Measurements from ENCODE around the gene ENDOD1.

The ENDOD1 gene

DNA sequence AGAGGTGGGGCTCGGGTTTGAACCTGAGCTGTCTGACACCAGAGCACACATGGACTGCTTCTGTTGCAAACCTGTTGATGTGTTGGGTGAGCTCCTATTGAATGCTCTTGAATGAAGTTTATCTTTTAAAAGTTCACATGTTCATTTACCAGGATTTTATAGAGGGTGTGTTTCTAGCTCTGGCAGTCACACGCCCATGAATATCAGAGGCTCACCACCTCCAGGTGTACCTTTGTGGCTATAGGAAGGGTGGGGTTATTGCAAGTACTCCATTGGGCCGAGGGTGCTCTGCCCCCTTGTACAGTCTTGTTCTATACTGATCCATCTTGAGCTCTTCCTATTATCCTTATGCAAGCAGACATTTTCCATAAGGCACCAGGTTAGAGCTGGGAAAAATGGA, 9.2 kb downstream of the ENDOD1 start:
- no peak for DNase-seq (ENCODE audit: low read depth)
- TF ChIP-seq, protein P1, sequence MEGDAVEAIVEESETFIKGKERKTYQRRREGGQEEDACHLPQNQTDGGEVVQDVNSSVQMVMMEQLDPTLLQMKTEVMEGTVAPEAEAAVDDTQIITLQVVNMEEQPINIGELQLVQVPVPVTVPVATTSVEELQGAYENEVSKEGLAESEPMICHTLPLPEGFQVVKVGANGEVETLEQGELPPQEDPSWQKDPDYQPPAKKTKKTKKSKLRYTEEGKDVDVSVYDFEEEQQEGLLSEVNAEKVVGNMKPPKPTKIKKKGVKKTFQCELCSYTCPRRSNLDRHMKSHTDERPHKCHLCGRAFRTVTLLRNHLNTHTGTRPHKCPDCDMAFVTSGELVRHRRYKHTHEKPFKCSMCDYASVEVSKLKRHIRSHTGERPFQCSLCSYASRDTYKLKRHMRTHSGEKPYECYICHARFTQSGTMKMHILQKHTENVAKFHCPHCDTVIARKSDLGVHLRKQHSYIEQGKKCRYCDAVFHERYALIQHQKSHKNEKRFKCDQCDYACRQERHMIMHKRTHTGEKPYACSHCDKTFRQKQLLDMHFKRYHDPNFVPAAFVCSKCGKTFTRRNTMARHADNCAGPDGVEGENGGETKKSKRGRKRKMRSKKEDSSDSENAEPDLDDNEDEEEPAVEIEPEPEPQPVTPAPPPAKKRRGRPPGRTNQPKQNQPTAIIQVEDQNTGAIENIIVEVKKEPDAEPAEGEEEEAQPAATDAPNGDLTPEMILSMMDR (IDR thresholded peaks at IDR 0.05; ENCODE audit: low read depth, low read length, missing control alignments), result no peak
- H3K4me3 ChIP-seq (ENCODE audit: low read depth, low read length), result no peak overlapping the region
- in situ Hi-C loops (cut with HindIII; ENCODE audit: low sequenced_read_pairs), result no loop called here

DNA sequence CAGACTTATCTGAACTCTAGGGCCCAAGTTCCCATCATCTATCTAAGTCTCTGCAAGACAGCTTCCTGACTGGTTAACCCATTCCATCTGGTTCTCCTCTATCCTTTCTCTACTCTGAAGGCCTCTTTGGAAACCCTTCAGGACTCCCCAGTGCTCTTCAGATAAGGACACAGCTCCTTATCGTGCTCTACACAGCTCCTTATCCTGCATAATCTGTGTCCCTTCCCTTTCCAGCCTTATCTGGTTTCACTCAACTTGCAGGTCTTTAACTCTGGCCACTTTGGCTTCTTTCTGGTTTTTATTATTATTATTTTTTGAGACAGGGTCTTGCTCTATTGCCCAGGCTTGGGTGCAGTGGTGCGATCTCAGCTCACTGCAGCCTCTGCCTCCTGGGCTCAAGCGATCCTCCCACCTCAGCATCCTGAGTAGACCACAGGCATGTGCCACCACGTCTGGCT, 10.6 kb downstream of the ENDOD1 start:
- no peak overlapping the region for H3K4me3 ChIP-seq (ENCODE audit: low read depth, low read length)
- DNase-seq (ENCODE audit: low read depth), result no peak
- TF ChIP-seq, protein P1 (IDR thresholded peaks at IDR 0.05; ENCODE audit: low read depth, low read length, missing control alignments), result no peak
- in situ Hi-C loops (cut with HindIII; ENCODE audit: low sequenced_read_pairs), result no loop called here

DNA sequence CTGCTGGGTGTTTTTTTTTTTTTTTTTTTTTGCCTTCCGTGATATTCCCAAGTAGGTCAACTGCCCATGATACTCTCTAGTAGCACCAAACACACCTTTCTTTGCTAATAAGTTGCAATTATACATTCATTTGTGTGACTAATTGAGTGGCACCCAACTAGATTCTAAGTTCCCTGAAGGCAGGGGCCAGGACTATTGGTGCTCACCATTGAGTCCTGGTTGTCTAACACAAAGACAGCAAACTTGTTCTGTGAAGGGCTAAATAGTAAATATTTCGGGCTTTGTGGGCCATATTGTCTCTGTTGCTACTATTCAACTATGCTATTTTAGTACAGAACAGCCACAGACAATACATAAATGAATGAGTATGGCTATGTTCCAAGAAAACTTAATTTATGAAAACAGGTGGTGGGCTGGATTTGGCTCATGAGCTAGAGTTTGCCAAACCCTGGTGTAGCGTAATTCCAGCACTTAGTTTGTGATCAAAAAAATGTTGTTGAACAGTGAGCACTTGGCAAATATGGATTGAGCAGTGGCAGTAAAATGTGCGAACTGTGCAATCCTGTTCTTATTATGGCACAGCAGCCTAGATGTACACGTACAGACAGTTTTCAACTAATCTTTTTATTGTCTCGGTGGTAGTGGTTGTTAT, 11.3 kb downstream of the ENDOD1 start:
- DNase-seq (ENCODE audit: low read depth), result no peak
- H3K4me3 ChIP-seq (ENCODE audit: low read depth, low read length), result no peak overlapping the region
- TF ChIP-seq, protein P1 (IDR thresholded peaks at IDR 0.05; ENCODE audit: low read depth, low read length, missing control alignments), result no peak
- in situ Hi-C loops (cut with HindIII; ENCODE audit: low sequenced_read_pairs), result no loop called here

DNA sequence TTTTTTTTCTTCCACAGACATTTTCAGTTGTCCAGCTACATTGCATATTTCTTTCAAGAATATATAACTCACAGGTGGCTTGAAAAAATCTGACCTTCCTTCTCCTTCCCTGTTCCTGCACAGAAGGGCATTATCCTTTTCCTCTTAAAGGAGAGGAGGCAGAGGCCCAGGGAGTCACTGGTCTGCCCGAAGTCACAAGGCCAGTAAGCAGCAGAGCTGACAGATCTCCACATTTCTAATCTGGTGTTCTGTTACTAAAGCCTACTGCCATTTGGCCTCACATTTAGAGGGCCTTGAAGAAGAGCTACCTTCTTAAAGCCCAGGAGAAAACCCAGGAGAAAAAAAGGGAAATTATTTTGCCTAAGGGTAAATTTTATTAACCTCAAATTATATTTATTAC, 12.3 kb downstream of the ENDOD1 start:
- no peak for DNase-seq (ENCODE audit: low read depth)
- TF ChIP-seq, protein P1 (IDR thresholded peaks at IDR 0.05; ENCODE audit: low read depth, low read length, missing control alignments), result no peak
- in situ Hi-C loops (cut with HindIII; ENCODE audit: low sequenced_read_pairs), result no loop called here
- no peak overlapping the region for H3K4me3 ChIP-seq (ENCODE audit: low read depth, low read length)

DNA sequence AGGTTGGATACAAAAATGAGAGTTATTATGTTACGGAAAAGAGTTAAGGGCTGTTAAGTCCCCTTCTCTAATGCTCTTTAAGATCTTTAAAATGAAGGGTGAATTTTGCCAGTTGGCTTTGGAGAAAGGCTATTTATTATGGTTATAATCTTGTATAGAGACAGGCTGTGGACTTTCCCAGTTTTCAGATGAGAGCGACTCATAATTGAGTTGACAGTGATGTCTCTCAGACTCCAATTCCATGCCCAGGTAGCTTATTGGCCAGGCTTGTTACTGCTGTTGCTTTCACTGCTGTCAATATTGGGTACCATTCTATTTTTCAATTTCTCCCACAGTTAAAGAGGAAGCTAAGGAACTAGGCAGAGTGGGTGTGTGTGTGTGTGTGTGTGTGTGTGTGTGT, 13.1 kb downstream of the ENDOD1 start:
- in situ Hi-C loops (cut with HindIII; ENCODE audit: low sequenced_read_pairs), result no loop called here
- no peak for DNase-seq (ENCODE audit: low read depth)
- TF ChIP-seq, protein P1 (IDR thresholded peaks at IDR 0.05; ENCODE audit: low read depth, low read length, missing control alignments), result no peak
- H3K4me3 ChIP-seq (ENCODE audit: low read depth, low read length), result no peak overlapping the region

DNA sequence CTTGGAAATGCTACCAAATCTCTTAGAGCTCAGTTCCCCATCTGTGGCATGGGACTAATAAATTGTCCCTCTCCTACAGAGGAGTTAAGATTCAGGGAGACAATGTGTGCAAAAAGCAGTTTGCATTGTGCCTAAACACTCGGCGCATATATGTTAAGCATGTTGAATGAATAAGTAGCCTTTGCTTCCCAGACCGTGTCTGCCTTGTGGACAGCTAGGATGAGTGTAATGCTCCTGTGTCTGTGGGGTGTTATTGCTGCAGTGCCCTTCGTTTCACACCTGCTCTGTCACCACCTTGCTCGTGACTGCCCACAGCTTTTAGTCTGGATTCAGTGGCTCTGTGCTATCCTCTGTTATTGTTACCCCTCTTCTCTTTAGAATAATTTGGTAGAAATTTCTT, 14.1 kb downstream of the ENDOD1 start:
- TF ChIP-seq, protein P1 (IDR thresholded peaks at IDR 0.05; ENCODE audit: low read depth, low read length, missing control alignments), result no peak
- no peak overlapping the region for H3K4me3 ChIP-seq (ENCODE audit: low read depth, low read length)
- DNase-seq (ENCODE audit: low read depth), result no peak
- in situ Hi-C loops (cut with HindIII; ENCODE audit: low sequenced_read_pairs), result no loop called here

All from astrocyte of the cerebellum (primary cell).